Measurements from ENCODE around the gene SLITRK6.
"Not testable (repeated sequence)": the region's sequence is repeated elsewhere in the genome, so short reads cannot be mapped to it uniquely, and the experiment has no call there.

The SLITRK6 gene, protein sequence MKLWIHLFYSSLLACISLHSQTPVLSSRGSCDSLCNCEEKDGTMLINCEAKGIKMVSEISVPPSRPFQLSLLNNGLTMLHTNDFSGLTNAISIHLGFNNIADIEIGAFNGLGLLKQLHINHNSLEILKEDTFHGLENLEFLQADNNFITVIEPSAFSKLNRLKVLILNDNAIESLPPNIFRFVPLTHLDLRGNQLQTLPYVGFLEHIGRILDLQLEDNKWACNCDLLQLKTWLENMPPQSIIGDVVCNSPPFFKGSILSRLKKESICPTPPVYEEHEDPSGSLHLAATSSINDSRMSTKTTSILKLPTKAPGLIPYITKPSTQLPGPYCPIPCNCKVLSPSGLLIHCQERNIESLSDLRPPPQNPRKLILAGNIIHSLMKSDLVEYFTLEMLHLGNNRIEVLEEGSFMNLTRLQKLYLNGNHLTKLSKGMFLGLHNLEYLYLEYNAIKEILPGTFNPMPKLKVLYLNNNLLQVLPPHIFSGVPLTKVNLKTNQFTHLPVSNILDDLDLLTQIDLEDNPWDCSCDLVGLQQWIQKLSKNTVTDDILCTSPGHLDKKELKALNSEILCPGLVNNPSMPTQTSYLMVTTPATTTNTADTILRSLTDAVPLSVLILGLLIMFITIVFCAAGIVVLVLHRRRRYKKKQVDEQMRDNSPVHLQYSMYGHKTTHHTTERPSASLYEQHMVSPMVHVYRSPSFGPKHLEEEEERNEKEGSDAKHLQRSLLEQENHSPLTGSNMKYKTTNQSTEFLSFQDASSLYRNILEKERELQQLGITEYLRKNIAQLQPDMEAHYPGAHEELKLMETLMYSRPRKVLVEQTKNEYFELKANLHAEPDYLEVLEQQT

DNA sequence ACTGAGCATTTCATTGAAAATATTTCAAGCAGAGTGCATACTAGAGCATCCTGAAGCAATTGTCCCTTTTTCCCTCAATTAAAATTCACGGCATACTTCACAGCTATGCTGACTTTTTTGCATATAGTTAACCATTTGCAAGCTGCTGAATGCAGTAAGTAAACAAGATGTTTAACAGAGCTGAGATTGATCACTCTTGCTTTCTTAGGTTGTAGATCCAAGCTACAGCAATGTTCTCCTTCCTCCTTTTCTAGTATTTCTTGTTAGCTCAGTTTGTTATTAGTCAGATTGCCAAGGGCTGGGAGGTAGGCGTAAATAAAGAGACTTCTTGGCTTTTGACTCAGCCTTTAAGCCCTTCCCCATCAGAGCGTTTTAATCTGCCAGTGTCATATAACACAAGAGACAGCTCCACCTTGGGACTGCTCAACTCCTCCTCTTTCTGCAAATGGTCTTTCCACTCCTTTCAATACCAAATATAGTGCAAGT is at the start of gene SLITRK6:
TSS of gene SLITRK6 (minus strand) at position 323 of the 486 bp plus-strand sequence. CDS start 2,911 bp downstream, outside the sequence.
- no peak for DNase-seq

DNA sequence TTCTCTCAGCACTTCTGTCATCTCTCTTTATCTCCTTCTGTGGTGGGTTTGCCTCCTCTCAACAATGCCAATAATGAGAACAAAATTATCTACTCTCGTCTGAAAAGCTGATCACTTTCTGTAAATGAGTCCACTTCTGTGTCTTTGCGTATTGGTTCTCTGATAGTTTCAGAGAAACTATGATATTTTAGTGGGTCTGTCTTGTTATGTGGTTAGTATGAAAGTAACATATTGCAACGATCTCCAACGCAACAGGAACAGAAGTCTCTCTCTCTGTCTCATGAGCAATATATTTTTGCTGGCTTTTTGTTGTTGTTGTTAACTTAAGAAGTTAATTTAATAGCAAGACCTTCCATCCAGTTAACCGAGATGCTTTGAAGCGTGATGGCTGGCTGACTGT is 47.8 kb upstream of the SLITRK6 start:
- no peak for DNase-seq

GRCh38 chr13:85841427-85841826 is 42.2 kb upstream of the SLITRK6 start:
- no peak for DNase-seq

- DNase-seq = no peak
Observed at GRCh38 chr13:85833921-85834320, 34.7 kb upstream of the SLITRK6 start.

DNA sequence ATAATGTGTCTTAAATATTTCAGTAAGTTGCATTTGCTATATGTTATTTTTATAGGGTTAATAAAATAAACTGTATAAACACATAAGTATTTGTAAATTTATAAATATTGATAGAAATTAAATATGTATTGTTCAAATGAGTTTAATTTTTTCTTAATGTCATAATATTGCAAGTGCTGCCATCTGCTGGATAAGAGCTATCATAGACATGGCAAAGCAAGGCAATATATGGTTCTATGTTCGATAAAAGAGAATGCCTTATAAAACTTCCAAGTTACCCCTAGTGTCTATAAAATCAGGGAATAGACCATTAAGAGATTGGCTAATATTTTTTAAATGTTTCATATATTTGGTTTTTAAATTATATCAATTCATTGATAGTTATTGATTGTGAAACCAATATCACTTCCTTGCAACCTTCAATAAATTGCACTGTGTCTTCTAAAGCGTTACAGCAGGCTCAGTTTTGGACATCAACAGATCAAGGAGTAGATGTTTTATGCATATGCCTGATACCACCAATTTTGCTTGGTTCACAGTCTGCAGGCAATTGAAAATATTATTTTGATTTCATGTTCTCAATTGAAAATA is 29.0 kb upstream of the SLITRK6 start:
- DNase-seq = peak; percentile 38

DNA sequence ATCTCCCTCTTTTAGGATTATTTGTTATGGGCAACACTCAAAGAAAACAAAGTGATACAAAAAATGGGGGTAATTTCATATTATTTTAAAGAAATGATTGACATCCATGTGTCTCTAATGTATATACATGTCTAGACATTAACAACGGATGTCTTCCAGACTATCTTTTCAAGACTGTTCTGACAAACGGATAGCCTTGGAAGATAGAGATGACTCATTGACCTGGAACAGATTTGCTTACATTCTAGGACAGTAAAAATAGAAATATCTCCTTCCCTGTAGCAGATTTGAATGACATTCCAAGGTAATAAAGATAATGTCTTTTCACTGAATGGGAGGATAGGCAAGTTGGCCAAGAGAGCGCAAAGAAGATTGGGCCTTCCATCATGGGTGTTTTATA is 26.2 kb upstream of the SLITRK6 start:
- DNase-seq = no peak

GRCh38 chr13:85823832-85824231 is 24.6 kb upstream of the SLITRK6 start:
- DNase-seq = no peak

GRCh38 chr13:85819513-85819912 is 20.3 kb upstream of the SLITRK6 start:
- DNase-seq = no peak

- DNase-seq = no peak
Observed at GRCh38 chr13:85816413-85816812, 17.2 kb upstream of the SLITRK6 start.

DNA sequence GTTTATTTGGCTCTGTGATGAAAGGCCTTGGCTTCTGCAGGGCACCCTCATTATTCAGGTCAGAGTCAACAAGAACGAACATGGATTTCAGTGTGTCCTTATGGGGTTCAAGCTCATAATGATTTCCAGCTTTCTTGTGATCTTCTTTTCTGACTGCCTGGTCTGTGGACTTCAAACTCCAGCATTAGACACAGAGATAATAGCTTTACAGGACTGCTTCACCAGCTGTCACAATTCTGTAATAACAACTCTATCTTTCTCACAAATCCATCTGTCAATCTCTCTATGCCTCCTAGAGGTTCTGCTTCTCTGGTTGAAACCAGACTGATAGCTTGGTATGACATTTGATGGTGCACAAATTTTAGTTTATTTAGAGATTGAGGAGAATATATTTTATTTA is 13.1 kb upstream of the SLITRK6 start:
- no peak for DNase-seq

DNA sequence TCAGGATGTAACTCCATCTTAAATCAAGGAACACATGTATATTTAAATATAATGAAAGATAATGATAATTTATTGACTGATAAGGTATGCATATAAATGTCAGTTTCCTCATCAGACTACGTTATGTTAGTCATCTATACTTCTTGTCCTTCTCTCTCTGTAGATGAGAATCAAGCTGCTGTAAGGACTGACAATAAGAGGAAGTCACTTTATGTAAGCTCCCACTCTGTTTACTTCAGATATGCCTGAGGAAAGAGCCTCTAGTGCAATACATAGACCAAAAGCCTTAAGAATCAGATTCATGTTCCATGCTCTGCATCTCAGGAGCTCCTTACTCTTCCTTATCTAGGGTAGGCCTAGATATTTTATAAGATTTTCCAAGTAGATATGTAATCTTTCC is 9.6 kb upstream of the SLITRK6 start:
- no peak for DNase-seq

GRCh38 chr13:85806553-85807175 is 7.4 kb upstream of the SLITRK6 start:
- DNase-seq = peak; percentile 65

GRCh38 chr13:85798556-85798955 is 663 bp downstream of the SLITRK6 start:
- no peak for DNase-seq

DNA sequence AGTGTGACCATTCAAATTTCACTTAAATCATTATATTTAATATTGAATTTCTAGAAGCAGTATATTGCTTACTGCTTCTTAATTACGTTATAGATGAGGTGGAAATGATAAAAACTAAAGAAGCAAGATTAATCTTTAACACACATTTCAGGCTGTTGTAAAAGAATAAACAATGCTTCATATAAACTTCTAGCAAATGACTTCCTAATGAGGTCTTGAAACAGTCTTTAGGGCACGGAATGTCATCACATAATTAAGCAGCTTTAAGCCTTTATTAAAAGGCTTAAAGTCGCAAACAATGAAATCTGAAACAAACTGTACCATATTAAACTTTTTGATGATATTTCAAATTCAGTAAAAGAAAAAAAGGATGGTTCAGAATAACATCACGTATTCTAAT is 1.9 kb downstream of the SLITRK6 start:
- no peak for DNase-seq

GRCh38 chr13:85785205-85785604 is 14.0 kb downstream of the SLITRK6 start:
- no peak for DNase-seq

- no peak for DNase-seq
Observed at GRCh38 chr13:85772367-85772766, 26.9 kb downstream of the SLITRK6 start.

DNA sequence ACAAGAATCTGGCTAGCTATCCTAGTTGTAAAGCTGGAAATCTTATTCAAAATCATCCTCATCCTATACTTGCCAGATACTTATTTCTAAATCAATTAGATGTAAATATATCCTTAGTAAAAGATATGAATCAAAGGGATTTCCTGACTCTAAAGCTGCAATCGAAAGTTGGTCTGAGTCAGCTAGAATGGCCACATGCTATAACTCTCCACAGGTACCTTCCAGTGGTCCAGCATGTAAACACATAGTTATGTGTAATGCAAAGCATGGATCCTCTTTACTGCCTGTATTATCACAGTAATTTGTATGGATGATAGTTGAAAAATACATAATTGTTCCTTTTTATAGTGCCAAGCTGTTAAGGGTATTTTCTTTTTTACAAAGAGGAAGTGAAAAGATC is 27.4 kb downstream of the SLITRK6 start:
- DNase-seq = no peak

DNA sequence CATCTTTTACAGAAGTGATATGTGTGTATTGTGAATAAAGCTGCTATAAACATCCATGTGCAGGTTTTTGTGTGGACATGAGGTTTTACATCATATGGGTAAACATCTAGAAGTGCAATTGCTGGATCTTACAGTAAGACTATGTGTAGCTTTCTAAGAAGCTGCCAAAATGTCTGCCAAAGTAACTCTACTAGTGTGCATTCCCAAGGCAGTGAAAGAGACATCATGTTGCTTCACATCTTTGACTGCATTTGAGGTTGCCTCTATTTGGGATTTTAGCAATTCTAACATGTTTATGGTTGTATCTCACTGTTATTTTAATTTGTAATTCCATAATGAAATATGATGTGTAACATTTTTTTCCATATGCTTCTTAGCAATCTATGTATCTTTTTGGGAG is 30.3 kb downstream of the SLITRK6 start:
- no peak for DNase-seq

DNA sequence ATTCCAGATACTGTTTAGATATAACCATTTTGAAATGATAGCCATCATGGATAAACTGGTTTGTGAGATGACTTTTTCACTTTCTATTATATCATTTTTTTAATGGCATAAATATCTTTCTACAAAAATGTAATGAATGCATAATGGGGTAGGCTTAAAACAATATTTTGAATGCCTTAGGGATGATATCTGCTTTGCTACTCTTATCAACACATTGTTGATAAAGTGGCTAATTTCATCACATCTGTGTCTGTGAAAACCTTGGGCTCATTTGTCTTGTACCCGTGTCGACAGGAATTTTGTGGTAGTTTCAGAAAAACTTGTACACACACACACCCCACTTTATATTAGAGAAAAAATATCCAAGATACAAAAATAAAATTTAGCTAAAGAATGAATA is 44.1 kb downstream of the SLITRK6 start:
- no peak for DNase-seq

DNA sequence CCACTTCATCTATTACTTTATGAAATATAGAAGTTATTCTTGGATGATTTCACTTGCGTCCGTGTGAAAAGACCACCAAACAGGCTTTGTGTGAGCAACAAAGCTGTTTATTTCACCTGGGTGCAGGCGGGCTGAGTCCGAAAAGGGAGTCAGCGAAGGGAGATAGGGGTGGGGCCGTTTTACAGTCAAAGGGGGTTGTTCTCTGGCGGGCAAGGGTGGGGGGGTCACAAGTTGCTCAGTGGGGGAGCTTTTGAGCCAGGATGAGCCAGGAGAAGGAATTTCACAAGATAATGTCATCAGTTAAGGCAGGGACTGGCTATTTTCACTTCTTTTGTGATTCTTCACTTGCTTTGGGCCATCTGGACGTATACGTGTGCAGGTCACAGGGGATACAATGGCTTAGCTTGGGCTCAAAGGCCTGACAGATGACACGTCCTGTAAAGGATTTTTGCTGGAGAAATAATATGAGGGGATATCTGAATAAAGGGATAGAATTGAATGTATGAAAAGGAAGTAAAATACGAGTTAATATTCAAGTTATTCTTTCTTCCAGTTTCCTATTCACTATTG is 55.9 kb downstream of the SLITRK6 start:
- DNase-seq = not testable (repeated sequence)

All from hematopoietic multipotent progenitor cell treated with erythropoietin and hydrocortisone succinate and interleukin-3 and kit ligand, for 8 days (in vitro differentiated cells).